Measurements from ENCODE around the gene FBXL3. TPM values are rescaled to one million over a fixed set of nuclear protein-coding genes. Genes with fewer than 3 reads are reported as not detected.

FBXL3 gene
- 9.9 to 10.4 TPM (median 9.9 TPM) in 3 replicates for total RNA-seq (2021)
- percentile 90 among the genes with signal in this experiment for Bru-seq, nascent RNA
- long read RNA-seq, experiment 1, transcript FBXL3-201 (5 exons, 3,503 nt): major isoform, 54 of 66 reads
- long read RNA-seq, experiment 1, partial matches to known transcripts: 2 of 66 reads
- long read RNA-seq, experiment 1, other reads (novel, unspliced or antisense): 8 of 66 reads
- long read RNA-seq, experiment 2, transcript FBXL3-201 (5 exons, 3,503 nt): major isoform, 12 of 23 reads
- long read RNA-seq, experiment 2, partial matches to known transcripts: 1 of 23 reads
- long read RNA-seq, experiment 2, other reads (novel, unspliced or antisense): 10 of 23 reads
- long read RNA-seq, experiment 3, partial matches to known transcripts: 0 of 1 reads
- long read RNA-seq, experiment 3, other reads (novel, unspliced or antisense): 0 of 1 reads

GRCh38 chr13:77026861-77027621 is at the start of gene FBXL3:
TSS of gene FBXL3 (minus strand) at chr13:77027159. CDS start at chr13:77021860, 5,299 bp downstream.
- ChIA-PET CTCF (interaction anchor here (0.7 to 1.7 kb wide), 4 partner anchors 10 to 47 kb away, joined by 4 read pairs; no protein-coding TSS in a partner anchor), POLR2A (interaction anchor here (0.8 to 2.3 kb wide), 2 partner anchors 10 to 37 kb away, joined by 3 to 5 read pairs; no protein-coding TSS in a partner anchor)
- no peaks in the 10 kb centered on the region for H3K9me3 Mint-ChIP-seq
- peak within 1 kb of the TSS; percentile 91 for H3K4me3 Mint-ChIP-seq
- no peaks in the 10 kb centered on the region for H3K27me3 Mint-ChIP-seq (ENCODE audit: low read depth)
- TF ChIP-seq ZNF416 (CRISPR knock-in tag; IDR thresholded peaks at IDR 0.05) (no peak), ZBTB43 (CRISPR knock-in tag; IDR thresholded peaks at IDR 0.05) (0 out of 2 replicates have a peak, but pooled peaks have one; percentile 52), HMGXB4 (CRISPR knock-in tag; IDR thresholded peaks at IDR 0.05) (peak; percentile 62; the same call in 1 of the 2 replicates), FOXP4 (CRISPR knock-in tag; IDR thresholded peaks at IDR 0.05) (0 out of 2 replicates have a peak, but pooled peaks have one; percentile 20), MYBL2 (CRISPR knock-in tag; IDR thresholded peaks at IDR 0.05) (peak; percentile 40; the same call in 1 of the 2 replicates), FOXK1 (CRISPR knock-in tag; IDR thresholded peaks at IDR 0.05) (peak; percentile 63; the same call in 1 of the 2 replicates), ETV6 (CRISPR knock-in tag; IDR thresholded peaks at IDR 0.05) (peak; percentile 74; the same call in 1 of the 2 replicates), SMAD4 (CRISPR knock-in tag; IDR thresholded peaks at IDR 0.05) (no peak), SP1 (CRISPR knock-in tag; conservative IDR thresholded peaks at IDR 0.05) (peak; percentile 52), TP53 (CRISPR knock-in tag; IDR thresholded peaks at IDR 0.05) (peak; percentile 47; the same call in 1 of the 2 replicates)
- TF ChIP-seq, protein P1, sequence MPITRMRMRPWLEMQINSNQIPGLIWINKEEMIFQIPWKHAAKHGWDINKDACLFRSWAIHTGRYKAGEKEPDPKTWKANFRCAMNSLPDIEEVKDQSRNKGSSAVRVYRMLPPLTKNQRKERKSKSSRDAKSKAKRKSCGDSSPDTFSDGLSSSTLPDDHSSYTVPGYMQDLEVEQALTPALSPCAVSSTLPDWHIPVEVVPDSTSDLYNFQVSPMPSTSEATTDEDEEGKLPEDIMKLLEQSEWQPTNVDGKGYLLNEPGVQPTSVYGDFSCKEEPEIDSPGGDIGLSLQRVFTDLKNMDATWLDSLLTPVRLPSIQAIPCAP (CRISPR knock-in tag; IDR thresholded peaks at IDR 0.05): peak; percentile 45; the same call in 1 of the 2 replicates
- TF ChIP-seq, protein P2, sequence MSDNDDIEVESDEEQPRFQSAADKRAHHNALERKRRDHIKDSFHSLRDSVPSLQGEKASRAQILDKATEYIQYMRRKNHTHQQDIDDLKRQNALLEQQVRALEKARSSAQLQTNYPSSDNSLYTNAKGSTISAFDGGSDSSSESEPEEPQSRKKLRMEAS (CRISPR knock-in tag; IDR thresholded peaks at IDR 0.05): no peak
- TF ChIP-seq, protein P3, sequence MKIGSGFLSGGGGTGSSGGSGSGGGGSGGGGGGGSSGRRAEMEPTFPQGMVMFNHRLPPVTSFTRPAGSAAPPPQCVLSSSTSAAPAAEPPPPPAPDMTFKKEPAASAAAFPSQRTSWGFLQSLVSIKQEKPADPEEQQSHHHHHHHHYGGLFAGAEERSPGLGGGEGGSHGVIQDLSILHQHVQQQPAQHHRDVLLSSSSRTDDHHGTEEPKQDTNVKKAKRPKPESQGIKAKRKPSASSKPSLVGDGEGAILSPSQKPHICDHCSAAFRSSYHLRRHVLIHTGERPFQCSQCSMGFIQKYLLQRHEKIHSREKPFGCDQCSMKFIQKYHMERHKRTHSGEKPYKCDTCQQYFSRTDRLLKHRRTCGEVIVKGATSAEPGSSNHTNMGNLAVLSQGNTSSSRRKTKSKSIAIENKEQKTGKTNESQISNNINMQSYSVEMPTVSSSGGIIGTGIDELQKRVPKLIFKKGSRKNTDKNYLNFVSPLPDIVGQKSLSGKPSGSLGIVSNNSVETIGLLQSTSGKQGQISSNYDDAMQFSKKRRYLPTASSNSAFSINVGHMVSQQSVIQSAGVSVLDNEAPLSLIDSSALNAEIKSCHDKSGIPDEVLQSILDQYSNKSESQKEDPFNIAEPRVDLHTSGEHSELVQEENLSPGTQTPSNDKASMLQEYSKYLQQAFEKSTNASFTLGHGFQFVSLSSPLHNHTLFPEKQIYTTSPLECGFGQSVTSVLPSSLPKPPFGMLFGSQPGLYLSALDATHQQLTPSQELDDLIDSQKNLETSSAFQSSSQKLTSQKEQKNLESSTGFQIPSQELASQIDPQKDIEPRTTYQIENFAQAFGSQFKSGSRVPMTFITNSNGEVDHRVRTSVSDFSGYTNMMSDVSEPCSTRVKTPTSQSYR (CRISPR knock-in tag; IDR thresholded peaks at IDR 0.05): no peak
- no peaks in the 10 kb centered on the region for H3K36me3 Mint-ChIP-seq
- peaks cover 37% of the 10 kb centered on the region for H3K4me1 Mint-ChIP-seq
- peak within 1 kb of the TSS; percentile 98 for H3K27ac Mint-ChIP-seq
- peak; percentile 75 for DNase-seq (ENCODE audit: low spot score)
- ATAC-seq: peak; percentile 80
